GM21447 (cell line): Measurements from ENCODE around the gene FXR2.
"Not testable (repeated sequence)": the region's sequence is repeated elsewhere in the genome, so short reads cannot be mapped to it uniquely, and the experiment has no call there.

Experiments used
- ATAC-seq: cut with Tn5 transposase; IDR thresholded peaks from one replicate; pipeline ENCODE4 v1.9.1; 2021; ENCODE audit not compliant: unreplicated experiment

The FXR2 gene

DNA sequence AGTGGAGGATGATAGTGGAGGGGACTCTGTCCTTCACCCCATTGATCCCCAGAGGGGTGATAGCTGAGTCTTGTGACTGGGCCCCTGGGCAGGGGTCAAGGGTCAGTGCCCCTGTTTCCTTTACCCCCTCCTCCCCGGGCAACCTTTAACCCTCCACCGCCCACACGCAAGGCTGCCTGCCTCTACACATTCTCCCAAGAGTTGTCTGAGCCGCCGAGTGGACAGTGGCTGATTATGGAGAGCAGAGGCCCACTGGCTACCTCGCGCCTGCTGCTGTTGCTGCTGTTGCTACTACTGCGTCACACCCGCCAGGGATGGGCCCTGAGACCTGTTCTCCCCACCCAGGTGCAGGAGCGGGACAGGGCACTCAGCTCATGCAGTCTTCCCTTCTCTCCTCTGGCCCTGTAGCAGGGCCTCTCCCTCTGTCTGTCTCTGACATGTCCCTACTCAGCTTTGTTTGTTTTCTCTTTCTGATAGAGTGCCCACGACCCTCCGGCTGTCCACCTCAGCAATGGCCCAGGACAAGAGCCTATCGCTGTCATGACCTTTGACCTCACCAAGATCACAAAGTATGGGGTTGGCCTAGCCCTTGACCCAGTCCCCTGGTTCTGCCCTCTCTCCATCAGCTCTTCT lies 15.4 kb upstream of the FXR2 start, which contains the start of gene SHBG:
Gene SHBG, plus strand, starts transcription at position 197 of the 633 bp plus-strand sequence. Its CDS starts 38 bp downstream, at position 235.
- ATAC-seq, result no peak

DNA sequence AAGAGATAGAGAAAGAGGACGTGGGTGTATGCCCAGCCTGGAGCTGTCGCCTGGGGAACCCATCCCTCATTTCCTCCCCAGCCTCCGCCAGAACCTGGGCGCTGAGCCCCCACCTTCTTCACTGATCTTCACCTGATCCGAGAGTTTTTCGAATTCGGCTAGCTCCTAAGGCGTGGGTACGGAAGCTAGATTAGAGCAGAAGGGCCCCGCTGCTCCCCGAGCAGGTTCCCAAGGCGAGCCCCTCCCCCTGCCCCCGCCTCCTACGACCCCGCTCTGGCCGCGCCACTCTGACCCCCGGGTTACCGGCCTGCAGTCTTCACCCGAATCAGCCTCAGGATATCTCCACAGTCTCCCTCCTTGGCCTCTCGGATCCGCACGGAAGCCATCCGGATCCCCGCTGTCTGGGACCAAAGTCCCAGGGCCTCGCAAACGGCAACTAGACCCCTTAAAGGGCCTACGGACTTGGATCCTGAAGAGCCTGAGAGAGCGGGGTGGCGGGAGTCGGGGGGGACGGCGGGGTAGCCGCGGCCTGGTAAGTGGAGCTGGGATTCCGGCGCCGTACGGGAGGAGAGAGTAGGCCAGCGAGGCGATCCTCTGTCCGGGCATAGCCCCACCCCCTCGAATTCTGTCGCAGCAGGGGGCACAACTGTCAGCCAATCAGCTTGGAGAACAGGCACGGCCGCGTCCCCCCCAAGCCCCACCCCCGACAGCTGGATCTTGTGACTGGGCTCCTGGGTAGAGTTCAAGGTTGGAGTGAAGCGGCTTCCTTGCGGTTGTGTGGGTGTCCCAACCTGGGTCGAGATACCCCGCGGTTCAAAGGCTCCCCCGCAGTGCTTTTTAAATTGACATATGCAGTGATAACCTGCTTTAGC lies 12.8 kb upstream of the FXR2 start, which contains the start of gene SAT2:
Gene SAT2, minus strand, starts transcription at position 572 of the 872 bp plus-strand sequence. Its CDS starts 186 bp downstream, at position 386.
- ATAC-seq, result peak; percentile 83

DNA sequence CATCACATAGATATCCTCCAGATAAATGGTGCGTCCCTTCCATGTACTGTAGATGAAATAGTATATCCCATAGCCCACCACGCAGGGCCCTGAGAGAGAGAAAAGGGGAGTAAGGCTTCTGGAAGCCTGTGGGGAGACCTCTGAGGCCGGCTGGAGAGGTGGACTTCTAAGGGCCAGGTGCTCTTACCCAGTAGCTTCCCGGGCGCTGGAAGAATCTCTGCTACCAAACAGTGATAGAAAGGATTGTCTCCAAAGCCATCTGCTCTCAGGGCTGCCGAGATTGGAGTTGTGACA lies 12.2 kb upstream of the FXR2 start:
- ATAC-seq, result no peak

DNA sequence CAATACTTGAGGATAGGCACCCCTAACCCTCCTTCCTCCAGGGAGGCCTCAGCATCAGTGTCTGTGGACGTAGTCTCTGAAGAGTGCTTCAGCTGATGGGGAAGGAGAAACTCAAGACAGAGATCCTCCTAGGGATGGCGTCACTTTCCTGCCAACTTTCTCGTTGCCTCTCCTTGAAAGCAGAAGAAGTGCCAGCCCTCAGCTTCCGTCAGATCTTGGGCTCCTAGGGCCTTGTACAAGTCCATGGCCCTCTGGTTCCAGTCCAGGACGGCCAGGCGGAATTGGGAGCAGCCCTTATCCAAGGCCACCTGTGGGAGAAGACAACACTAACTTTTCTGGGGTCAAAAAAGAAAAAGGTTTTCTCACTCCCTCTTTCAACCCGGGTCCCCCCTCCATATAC lies 11.6 kb upstream of the FXR2 start:
- no peak for ATAC-seq

DNA sequence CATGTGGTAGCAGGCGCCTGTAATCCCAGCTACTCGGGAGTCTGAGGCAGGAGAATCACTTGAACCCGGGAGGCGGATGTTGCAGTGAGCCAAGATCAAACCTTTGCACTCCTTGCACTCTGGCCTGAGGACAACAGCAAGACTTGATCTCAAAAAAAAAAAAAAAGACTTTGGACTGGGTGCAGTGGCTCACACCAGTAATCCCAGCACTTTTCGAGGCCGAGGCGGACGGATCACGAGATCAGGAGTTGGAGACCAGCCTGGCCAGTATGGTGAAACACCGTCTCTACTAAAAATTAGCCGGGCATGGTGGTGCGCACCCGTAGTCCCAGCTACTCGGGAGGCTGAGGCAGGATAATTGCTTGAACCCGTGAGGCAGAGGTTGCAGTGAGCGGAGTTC lies 11.1 kb upstream of the FXR2 start:
- ATAC-seq, result not testable (repeated sequence)

DNA sequence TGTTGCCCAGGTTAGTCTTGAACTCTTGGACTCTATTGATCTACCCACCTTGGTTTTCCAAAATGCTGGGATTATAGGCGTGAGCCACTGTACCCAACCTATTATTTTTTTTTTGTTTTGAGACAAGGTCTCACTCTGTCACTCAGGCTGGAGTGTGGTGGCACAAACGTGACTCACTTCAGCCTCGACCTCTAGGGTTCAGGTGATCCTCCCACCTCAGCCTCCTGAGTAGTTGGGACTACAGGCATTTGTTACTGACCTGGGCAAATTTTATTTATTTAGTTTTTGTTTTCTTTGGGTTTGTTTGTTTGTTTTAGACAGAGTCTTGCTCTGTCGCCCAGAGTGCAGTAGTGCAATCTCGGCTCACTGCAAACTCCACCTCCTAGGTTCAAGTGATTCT lies 9.0 kb upstream of the FXR2 start:
- ATAC-seq, result no peak

DNA sequence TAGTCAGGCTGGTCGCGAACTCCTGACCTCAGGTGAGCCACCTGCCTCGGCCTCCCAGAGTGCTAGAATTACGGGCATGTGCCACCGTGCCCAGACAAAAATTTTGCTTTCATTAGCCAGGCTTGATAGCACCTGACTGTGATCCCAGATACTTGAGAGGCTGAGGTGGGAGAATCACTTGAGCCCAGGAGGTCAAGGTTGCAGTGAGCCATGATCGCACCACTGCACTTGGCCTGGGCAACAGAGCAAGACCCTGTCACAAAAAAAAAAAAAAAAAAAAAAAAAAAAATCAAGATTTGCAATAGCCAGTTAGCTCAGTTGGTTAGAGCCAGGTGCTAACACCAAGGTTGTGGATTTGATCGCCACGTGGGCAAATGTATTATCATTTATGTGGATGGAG lies 6.1 kb upstream of the FXR2 start:
- no peak for ATAC-seq

DNA sequence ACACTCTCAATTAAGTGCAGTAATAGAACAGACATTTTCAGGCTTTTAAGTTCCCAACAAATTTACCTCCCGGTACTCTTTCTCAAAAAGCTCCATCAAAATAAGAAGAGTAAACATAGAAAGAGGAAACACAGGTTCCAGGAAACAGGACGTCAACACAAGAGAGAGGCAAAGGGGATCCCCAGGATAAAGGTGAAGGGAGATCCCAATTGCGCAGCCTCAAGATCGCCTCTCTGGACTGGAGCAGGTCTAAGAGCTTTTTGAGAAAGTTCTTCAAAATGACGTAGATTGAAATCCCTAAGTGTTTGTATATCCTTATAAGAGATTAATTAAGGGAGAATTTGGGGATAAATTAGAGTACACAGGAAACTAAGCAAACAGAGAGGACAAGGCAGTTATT lies 3.9 kb upstream of the FXR2 start:
- no peak for ATAC-seq

DNA sequence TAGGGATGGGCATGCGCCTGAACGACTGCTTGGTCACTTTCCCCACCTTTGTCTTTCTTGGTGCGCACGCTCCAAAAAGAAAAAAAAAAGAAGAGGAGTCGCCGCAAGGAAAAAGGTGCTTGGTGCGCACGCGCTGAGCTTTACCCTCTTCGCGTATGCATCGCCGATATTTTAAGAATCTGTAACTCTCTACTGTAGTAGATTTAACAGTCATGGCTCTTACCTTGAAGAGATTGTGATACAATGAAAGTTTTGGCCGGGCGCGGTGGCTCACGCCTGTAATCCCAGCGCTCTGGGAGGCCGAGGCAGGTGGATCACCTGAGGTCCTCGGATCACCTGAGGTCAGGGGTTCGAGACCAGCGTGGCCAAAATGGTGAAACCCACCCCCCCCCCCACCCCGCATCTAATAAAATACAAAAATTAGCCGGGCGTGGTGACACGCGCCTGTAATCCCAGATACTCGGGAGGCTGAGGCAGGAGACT lies 609 bp upstream of the FXR2 start:
- no peak for ATAC-seq

DNA sequence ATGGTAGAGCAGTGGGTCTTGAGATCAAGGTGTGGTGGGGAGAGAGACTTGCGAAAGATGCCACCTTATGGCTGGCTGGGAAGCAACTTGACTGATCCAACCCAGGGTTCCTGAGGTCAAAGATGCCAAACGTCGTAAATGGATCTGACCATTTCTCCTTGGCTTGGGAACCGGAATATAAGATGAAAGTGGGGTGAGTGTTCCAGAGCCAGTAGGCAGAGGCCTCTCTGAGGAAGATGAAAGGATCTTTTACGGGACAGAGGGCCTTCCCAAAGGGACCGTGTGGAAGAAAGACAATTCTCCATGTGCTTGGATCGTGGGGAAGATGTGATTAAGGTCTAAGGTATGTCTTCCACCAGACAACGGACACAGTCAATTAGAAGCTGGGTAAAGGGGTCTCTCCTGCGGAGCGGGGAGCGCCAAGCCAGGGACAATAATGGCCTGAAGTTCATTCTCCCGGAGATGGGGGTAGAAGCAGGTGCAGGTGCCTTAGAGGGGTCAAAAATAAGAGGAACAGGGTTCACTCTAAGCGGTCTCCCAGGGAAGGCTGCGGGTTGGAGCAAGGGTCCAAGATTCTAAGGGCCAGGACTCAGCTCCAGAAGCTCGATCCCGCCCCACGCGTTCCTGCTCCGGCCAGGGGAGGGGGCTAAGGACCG lies 800 bp downstream of the FXR2 start:
- ATAC-seq, result no peak

DNA sequence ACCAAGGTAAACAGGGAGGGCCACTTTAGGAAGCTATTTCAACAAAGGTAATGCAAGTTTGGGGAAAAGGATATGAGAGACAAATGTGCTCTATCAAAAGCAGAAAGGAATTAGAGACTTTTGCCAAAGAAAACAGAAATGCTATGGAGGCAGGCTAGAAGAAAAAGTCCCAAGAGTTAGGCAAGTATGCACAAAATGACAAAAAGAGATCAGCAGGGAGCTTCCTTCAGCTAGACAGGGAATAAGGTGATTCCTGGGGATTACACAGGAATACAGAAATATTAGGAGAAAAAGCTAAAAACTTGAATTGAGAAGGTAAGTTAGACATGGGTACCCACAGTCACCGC lies 2.4 kb downstream of the FXR2 start:
- ATAC-seq, result no peak

DNA sequence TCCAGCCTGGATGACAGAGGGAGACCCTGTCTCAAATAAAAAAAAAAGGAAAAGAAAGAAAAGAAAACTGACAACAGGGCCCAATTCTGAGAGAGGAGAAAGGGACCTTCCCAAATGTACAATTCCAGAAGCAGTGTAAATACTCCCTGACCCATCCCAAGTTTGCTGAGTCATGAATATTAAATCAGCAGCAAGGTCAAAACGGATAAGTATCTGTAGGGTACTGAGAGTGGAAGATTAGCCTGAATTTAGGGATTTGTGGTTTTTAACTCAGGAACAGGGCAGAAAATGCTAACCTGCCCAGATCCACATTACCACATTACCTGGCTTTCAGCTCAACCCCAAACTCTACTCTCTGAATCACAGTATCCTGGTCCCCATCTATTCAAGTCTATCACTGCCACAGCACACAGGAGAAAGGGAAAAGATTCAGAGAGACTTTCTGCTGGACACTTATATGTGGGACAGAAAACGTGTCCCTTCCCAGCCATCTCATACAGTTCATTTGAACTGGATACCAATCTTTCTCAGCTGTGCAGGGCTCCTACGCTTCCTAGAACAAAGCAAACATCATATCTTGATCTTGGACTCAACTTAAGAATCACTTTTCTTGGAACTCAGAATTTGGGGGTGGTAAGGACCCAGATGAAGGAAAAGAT lies 2.9 kb downstream of the FXR2 start:
- no peak for ATAC-seq

DNA sequence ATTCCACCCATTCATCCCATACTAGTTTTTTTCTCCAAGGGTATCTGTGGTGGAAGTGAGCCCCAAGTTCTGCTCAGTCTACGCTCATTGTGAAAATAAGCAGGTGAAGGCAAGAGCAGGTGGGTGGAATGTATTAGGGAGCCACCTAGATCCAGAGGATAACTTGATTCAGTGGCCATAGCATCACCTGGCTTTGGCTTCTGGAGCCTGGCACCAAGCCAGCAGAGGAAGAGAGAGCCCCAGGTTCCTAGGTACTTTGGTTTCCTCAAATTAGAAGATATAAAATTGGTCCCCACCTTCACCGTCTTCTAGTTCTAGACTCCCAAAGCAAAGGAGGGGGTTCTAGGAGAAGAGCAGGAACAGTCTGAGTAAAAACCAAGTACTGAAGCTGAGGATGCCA lies 4.1 kb downstream of the FXR2 start:
- no peak for ATAC-seq

DNA sequence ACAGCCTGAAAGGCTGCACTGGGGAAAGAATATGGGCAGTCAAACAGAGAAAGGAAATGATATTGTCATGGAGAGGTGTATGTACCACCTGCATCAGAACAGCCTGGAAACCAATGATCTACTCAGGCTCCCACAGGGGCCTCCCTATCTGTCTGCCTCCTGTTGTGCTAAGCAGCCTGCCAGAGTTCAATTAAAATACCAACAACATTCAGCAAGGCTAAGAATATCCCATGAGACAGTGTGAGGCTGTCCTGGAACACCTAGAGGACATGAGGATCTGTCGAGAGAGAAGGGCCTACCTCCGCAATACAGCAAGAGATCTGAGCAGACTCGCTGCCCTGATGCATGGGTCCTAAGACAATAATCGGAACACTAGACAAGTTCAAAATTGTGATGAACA lies 8.4 kb downstream of the FXR2 start:
- no peak for ATAC-seq

DNA sequence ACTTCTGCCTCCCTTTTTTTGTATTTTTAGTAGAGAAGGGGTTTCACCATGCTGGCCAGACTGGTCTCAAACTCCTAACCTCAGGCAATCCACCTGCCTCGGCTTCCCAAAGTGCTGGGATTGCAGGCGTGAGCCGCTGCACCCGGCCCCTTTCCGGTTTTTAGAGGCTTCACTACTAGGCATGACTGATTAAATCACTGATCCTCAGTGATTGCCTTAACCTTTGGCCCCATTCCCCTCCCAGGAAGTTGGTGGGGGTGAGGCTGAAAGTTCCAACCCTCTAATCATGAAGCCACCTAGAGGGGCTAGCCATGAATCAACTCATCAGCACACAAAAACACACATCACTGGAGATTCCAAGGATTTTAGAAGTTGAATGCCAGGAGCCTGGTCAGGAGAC lies 17.1 kb downstream of the FXR2 start:
- not testable (repeated sequence) for ATAC-seq

DNA sequence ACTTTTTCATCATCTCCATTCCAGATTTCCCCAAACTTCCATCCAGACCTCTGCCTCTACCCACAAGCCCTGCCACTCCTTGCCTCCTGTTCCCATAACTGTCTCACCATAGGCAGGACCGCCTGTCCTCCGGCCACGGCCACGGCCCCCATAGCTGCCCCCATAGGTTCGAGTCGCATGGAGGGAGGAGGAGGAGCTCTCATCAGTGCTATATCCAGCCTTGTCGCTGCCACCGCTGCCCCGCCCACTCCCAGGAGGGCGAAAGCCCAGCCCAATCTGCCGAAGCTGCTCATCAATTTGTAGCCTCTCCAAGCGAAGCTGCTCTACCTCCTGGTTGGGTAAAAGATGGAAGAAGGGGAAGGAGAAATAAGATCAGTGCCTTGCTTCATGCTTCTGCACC lies 21.4 kb downstream of the FXR2 start:
- no peak for ATAC-seq

DNA sequence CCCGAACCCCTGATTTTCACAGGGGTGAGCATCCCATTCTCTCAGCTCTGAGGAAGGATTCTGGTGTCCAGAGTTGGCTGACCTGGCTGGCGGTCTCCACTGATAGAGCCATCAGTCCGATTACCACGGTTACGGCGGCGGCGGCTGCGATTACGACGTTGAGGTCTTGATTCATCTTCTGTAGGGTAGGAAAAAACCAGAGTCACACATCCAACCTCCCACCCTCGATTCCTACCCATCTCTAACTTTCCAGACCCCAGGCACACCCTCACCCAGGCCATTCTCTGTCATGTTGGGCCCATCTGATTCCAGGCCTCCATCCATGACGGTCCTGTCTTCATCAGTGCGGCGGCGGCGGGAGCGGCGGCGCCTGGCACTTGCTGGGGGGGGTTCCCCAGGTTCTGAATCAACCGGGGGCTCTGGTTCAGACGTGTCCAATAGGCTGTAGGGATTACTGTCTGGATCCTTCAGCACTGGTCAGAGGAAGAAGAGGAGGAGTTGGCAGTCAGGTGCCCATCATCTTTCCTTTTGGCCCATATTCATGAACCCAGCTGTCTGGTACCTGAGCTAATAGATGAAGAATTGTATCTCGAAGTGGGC lies 22.2 kb downstream of the FXR2 start:
- ATAC-seq, result no peak

DNA sequence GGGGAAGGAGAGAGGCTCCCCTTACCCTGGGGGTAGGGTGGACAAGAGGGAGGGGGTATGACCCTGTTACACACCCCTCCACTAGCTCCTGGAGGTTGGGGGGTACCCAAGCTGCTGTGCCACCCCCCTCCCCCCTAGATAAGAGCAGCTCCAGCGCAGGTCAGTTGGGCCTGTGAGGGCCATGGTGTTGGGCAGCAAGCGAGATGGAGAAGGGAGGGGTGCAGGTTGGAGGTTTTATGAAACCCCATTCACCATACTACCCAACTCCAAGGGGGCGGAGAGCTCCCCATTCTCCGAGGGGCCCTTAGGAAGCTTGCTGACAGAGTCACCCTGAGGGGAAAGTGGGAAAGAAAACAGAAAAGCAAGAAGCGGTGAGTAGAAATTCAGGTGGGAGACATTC lies 23.1 kb downstream of the FXR2 start:
- ATAC-seq, result no peak

DNA sequence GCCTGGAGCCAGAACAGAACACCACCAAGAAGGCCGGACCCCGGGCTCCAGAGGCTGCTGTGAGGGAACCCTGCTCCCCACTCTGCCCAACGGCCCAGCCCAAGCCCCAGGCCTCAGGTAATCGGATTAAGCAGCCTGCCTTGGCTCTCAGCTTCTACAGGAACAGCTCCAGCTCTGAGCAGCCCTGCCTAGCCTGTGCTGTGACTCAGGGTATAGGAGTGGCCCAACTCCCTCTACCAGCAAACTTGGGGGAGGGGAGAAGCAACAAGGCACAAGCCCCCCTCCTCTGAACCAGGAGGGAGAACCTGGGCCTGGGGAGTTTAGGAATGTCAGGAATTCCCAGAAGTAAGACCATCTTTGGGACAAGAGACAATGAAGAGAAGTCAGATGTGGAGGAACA lies 24.0 kb downstream of the FXR2 start:
- no peak for ATAC-seq

DNA sequence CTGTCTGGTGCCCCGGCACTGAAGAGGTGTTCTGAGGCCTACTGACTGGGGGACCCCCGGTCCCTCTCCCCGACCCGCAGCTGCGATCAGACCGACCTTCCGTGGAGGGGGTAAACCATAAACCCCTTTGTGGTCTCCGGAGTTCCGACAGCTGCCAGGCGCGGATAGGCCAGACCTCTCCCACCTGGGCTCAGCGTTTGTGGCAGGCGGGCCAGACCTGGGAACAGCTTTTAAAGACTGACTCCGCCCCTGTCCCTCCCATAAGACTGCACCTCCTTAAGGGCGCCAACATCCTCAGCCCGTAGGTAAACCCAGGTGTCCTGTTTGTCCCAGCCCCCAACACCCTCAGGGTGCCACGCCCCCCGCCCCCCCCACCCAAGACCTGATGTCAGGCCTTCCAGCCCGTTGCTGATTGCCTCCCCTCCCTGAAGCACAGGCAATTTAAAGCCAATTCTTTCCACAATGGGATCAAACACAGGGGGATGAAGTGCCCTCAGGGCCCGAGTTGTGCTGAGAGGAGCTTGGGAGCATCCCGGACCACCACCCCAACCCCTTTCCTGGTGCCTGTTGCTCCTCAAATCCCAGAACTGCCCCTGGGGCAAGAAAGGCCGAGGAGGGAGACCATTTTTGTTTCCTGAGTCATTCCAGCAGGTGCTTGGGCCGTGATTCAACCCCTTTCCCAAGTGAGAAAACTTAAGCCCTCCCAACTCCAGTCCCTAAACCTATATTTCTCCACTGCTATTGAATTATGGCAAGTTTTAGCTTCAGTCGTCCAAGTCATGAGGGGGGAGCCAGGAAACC lies 24.6 kb downstream of the FXR2 start, which contains the start of gene SOX15:
Gene SOX15, minus strand, starts transcription at position 204 of the 801 bp plus-strand sequence. CDS start 418 bp downstream, outside the sequence.
- no peak for ATAC-seq
